ENCODE results near the gene ZFPM1.

Gene ZFPM1

DNA sequence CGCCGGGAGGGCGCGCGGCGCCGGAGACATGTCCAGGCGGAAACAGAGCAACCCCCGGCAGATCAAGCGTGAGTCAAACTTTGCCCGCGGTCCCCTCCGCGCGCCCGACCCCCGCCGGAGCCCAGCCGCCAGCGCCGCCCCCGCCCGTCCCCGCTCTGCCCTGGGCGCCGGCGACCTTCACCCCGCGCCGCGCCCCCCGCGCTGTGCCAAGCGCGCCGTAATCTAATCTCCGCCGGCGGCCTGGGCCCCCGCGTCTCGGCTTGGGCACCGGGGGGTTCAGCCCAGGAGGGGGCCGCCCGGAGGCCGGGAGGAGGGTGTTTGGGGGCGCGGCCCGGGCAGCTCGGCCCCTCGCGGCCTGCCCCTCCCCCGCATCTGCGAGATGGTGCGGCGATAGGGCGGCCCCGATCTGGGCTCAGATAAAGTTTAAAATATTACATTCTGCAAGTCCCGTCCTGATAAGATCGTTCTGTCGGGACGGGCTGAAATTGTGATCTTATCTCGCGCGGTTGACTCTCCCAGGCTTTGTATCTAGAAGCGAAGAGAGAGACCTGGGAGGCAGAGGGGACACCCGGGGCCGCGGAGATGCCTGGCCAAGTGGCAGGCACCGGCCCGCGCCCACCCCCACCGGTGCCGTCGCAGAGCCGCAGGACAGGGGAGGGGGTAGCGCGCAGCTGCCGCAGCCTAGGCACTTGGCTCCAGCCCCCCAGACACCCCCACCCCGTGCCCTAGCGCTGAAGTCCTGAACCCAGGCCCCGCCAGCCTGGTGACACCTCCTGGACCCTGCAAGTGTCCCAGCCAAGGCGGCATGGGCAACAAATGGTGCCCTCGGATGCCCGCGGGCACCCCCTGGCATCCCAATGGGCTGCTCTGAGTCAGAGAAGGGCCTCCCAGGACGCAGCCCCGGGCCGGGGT, 787 bp downstream of the ZFPM1 start:
- H3K9ac ChIP-seq = peak overlapping the region; percentile 28
- H3K36me3 ChIP-seq (ENCODE audit: control insufficient read depth, insufficient read depth, low read length) = no peaks in the 10 kb centered on the region
- TF ChIP-seq CTCF (IDR thresholded peaks at IDR 0.05) = no peak
- no peaks in the 10 kb centered on the region for H3K27me3 ChIP-seq (ENCODE audit: control insufficient read depth, insufficient read depth, low read length)
- no peaks in the 10 kb centered on the region for H3K9me3 ChIP-seq (ENCODE audit: control insufficient read depth, low read length)
- peak overlapping the region; percentile 92 for H3K27ac ChIP-seq
- H2AFZ ChIP-seq = peak overlapping the region; percentile 68
- peak overlapping the region; percentile 59 for H3K4me3 ChIP-seq (ENCODE audit: low read depth, low read length)
- H3K4me2 ChIP-seq (ENCODE audit: low read length) = peak overlapping the region; percentile 76
- H3K4me1 ChIP-seq = peaks cover 18% of the 10 kb centered on the region
- H3K79me2 ChIP-seq = peaks cover 23% of the 10 kb centered on the region

DNA sequence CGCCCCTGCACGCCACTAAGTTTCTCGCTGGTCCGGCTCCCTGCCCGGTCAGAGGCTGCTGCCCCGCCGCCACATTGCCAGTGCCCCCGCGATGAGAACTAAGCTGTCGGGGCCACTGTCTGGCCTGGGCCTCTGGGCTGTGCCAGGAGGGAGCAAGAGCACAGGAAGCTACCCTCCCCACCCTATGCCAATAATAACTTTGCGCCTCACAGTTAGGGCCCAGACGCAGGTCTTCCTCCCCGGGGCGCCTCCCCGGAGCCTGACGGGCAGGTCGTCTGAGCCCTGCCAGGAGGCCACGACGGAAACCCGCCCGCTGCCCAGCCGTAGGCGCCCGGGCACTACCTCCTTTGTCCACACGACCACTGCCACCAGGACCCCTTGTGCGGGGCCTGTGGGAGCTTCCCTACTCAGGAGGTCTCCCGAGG, 1.5 kb downstream of the ZFPM1 start:
- Histone ChIP-seq H3K4me3 (ENCODE audit: low read depth, low read length) (peak overlapping the region; percentile 59), H3K79me2 (peaks cover 26% of the 10 kb centered on the region), H2AFZ (peak overlapping the region; percentile 68), H3K4me2 (ENCODE audit: low read length) (peak overlapping the region; percentile 76), H3K4me1 (peaks cover 18% of the 10 kb centered on the region), H3K27ac (peak overlapping the region; percentile 92), H3K9me3 (ENCODE audit: control insufficient read depth, low read length) (no peaks in the 10 kb centered on the region), H3K36me3 (ENCODE audit: control insufficient read depth, insufficient read depth, low read length) (no peaks in the 10 kb centered on the region), H3K9ac (peak overlapping the region; percentile 35), H3K27me3 (ENCODE audit: control insufficient read depth, insufficient read depth, low read length) (no peaks in the 10 kb centered on the region)
- no peak for TF ChIP-seq CTCF (IDR thresholded peaks at IDR 0.05)

GRCh38 chr16:88455610-88456355, 2.7 kb downstream of the ZFPM1 start:
- Histone ChIP-seq H3K9ac (no peak overlapping the region), H3K4me2 (ENCODE audit: low read length) (peak overlapping the region; percentile 80), H3K79me2 (peaks cover 31% of the 10 kb centered on the region), H3K36me3 (ENCODE audit: control insufficient read depth, insufficient read depth, low read length) (no peaks in the 10 kb centered on the region), H3K4me3 (ENCODE audit: low read depth, low read length) (peak overlapping the region; percentile 58), H3K4me1 (peaks cover 18% of the 10 kb centered on the region), H3K9me3 (ENCODE audit: control insufficient read depth, low read length) (no peaks in the 10 kb centered on the region), H3K27me3 (ENCODE audit: control insufficient read depth, insufficient read depth, low read length) (no peaks in the 10 kb centered on the region), H3K27ac (peak overlapping the region; percentile 92), H2AFZ (peak overlapping the region; percentile 79)
- no peak for TF ChIP-seq CTCF (IDR thresholded peaks at IDR 0.05)

- Histone ChIP-seq H3K27ac (peak overlapping the region; percentile 92), H3K36me3 (ENCODE audit: control insufficient read depth, insufficient read depth, low read length) (no peaks in the 10 kb centered on the region), H3K79me2 (peaks cover 35% of the 10 kb centered on the region), H3K4me2 (ENCODE audit: low read length) (peak overlapping the region; percentile 80), H3K27me3 (ENCODE audit: control insufficient read depth, insufficient read depth, low read length) (no peaks in the 10 kb centered on the region), H3K9ac (no peak overlapping the region), H2AFZ (peak overlapping the region; percentile 79), H3K9me3 (ENCODE audit: control insufficient read depth, low read length) (no peaks in the 10 kb centered on the region), H3K4me1 (peaks cover 20% of the 10 kb centered on the region), H3K4me3 (ENCODE audit: low read depth, low read length) (peak overlapping the region; percentile 58)
- TF ChIP-seq CTCF (IDR thresholded peaks at IDR 0.05) = no peak
Observed at GRCh38 chr16:88456356-88457292, 3.5 kb downstream of the ZFPM1 start.

Data from parathyroid adenoma (tissue), 2 donors.